Measurements from ENCODE around the gene THTPA. TPM values are rescaled to one million over a fixed set of nuclear protein-coding genes. Genes with fewer than 3 reads are reported as not detected.

The THTPA gene
- total and polyA plus RNA-seq, 2 of the 13 experiments (the other 11 are each of a cell fraction or from before 2014, with no cell fraction given): 7.4 to 8.7 TPM

GRCh38 chr14:23562822-23563472, 6.9 kb downstream of the THTPA start (continued):
- TF ChIP-seq MXD1 (CRISPR knock-in tag; IDR thresholded peaks at IDR 0.05) (0 out of 2 replicates have a peak, but pooled peaks have one; percentile 33), NCOA1 (CRISPR knock-in tag; IDR thresholded peaks at IDR 0.05) (no peak), ZNF3 (CRISPR knock-in tag; IDR thresholded peaks at IDR 0.05) (no peak), ZSCAN9 (CRISPR knock-in tag; IDR thresholded peaks at IDR 0.05; ENCODE audit: borderline replicate concordance) (0 out of 2 replicates have a peak, but pooled peaks have one; percentile 29), ZNF777 (CRISPR knock-in tag; IDR thresholded peaks at IDR 0.05) (no peak), GATAD1 (CRISPR knock-in tag; IDR thresholded peaks at IDR 0.05) (peak; percentile 29; the same call in 1 of the 2 replicates), IRF2 (CRISPR knock-in tag; IDR thresholded peaks at IDR 0.05) (peak; percentile 61; the same call in 1 of the 2 replicates), NONO (IDR thresholded peaks at IDR 0.05) (no peak), NONO (CRISPR knock-in tag; conservative IDR thresholded peaks at IDR 0.05) (no peak), ZNF574 (CRISPR knock-in tag; IDR thresholded peaks at IDR 0.05) (0 out of 2 replicates have a peak, but pooled peaks have one; percentile 25), KDM2A (CRISPR knock-in tag; IDR thresholded peaks at IDR 0.05; ENCODE audit: borderline replicate concordance, low read depth) (peak; percentile 29; the same call in 1 of the 2 replicates), ELF3 (CRISPR knock-in tag; IDR thresholded peaks at IDR 0.05) (peak; percentile 68; the same call in 1 of the 2 replicates), REPIN1 (CRISPR knock-in tag; IDR thresholded peaks at IDR 0.05; ENCODE audit: borderline replicate concordance, low read depth) (no peak)

Measured in HepG2 (cell line).